Amygdala (tissue), 56 donors: ENCODE data around the gene FTCD.
"Not testable (repeated sequence)": the region's sequence is repeated elsewhere in the genome, so short reads cannot be mapped to it uniquely, and the experiment has no call there.

Experiments used
- DNase-seq, 56 donors: peaks; one replicate each; lab custom pipeline; 2025; lab: John Stamatoyannopoulos, UW

Gene FTCD

GRCh38 chr21:46114963-46115362 lies 40.4 kb downstream of the FTCD start:
- no peak for DNase-seq

GRCh38 chr21:46113497-46114176 lies 41.7 kb downstream of the FTCD start:
- DNase-seq: no peak

- DNase-seq: no peak
Measured at GRCh38 chr21:46112725-46113215, 42.6 kb downstream of the FTCD start.

GRCh38 chr21:46111857-46112724 lies 43.3 kb downstream of the FTCD start:
- DNase-seq: no peak

- no peak for DNase-seq
Measured at GRCh38 chr21:46111193-46111571, 44.2 kb downstream of the FTCD start.

GRCh38 chr21:46110499-46111192 lies 44.7 kb downstream of the FTCD start:
- DNase-seq: peak in 7 of 56 donors; percentile 16 to 51 (median 24)

GRCh38 chr21:46109313-46110221 lies 45.8 kb downstream of the FTCD start:
- DNase-seq: no peak

GRCh38 chr21:46108827-46109312 lies 46.5 kb downstream of the FTCD start:
- DNase-seq: no peak

- not testable (repeated sequence) for DNase-seq
Measured at GRCh38 chr21:46107376-46107775, 48.0 kb downstream of the FTCD start.

GRCh38 chr21:46104104-46104503 lies 51.3 kb downstream of the FTCD start:
- no peak for DNase-seq

- DNase-seq: no peak
Measured at GRCh38 chr21:46100906-46101305, 54.5 kb downstream of the FTCD start.

- DNase-seq: no peak
Measured at GRCh38 chr21:46100426-46100825, 55.0 kb downstream of the FTCD start.

- no peak for DNase-seq
Measured at GRCh38 chr21:46100020-46100419, 55.4 kb downstream of the FTCD start.

GRCh38 chr21:46099476-46099875 lies 55.9 kb downstream of the FTCD start:
- no peak for DNase-seq

- no peak for DNase-seq
Measured at GRCh38 chr21:46098303-46099141, 56.9 kb downstream of the FTCD start.

GRCh38 chr21:46097336-46098293 lies 57.8 kb downstream of the FTCD start, which contains the start of gene COL6A2:
Gene COL6A2 (plus strand): TSS chr21:46098112.
- peak in 1 of 56 donors; percentile 9 for DNase-seq

- DNase-seq: no peak
Measured at GRCh38 chr21:46096596-46097335, 58.6 kb downstream of the FTCD start.
